Measurements from ENCODE around the gene MEF2C. TPM values are rescaled to one million over a fixed set of nuclear protein-coding genes. Genes with fewer than 3 reads are reported as not detected.

The MEF2C gene
- total RNA-seq, 1 experiment from 2014 or later: 13.0 TPM

- TF ChIP-seq ZBTB33 (IDR thresholded peaks at IDR 0.05; ENCODE audit: extremely low read depth, insufficient replicate concordance, low read length) (no peak), YY1 (IDR thresholded peaks at IDR 0.05; ENCODE audit: extremely low read depth, insufficient replicate concordance, low read depth, low read length) (no peak), JUND (IDR thresholded peaks at IDR 0.05) (no peak), FOSL1 (IDR thresholded peaks at IDR 0.05; ENCODE audit: low read depth) (no peak), EZH2 (IDR thresholded peaks at IDR 0.05) (no peak)
Observed at GRCh38 chr5:88888848-88889188, 5.8 kb upstream of the MEF2C start (continued).

GRCh38 chr5:88888291-88888690, 5.3 kb upstream of the MEF2C start:
- H3K27ac ChIP-seq (ENCODE audit: low read depth, low read length): no peak overlapping the region
- H3K79me2 ChIP-seq (ENCODE audit: insufficient read depth, low read length): no peaks in the 10 kb centered on the region
- no peak overlapping the region for H3K9ac ChIP-seq (ENCODE audit: low read length)
- H3K4me1 ChIP-seq (ENCODE audit: control insufficient read depth in 1 of 2, insufficient read depth in 2 of 2, low read length in 2 of 2): peaks cover 0 to 8% of the 10 kb centered on the region in 2 experiments; a peak in 3 of 4 replicates
- no peaks in the 10 kb centered on the region for H3K9me3 ChIP-seq (ENCODE audit: control insufficient read depth in 1 of 2, insufficient read depth in 1 of 2, low read depth in 1 of 2, low read length in 2 of 2)
- no peak overlapping the region for H3K4me2 ChIP-seq (ENCODE audit: low read length)
- H2AFZ ChIP-seq (ENCODE audit: low read depth, low read length, poor library complexity, severe bottlenecking): no peak overlapping the region
- H3K9me2 ChIP-seq (ENCODE audit: insufficient read depth): no peaks in the 10 kb centered on the region
- no peaks in the 10 kb centered on the region for H4K20me1 ChIP-seq (ENCODE audit: insufficient read depth)
- intact Hi-C loops (cut with micrococcal nuclease): no loop called here
- no peak overlapping the region for H3K4me3 ChIP-seq (replicated peaks in 1 of 2; ENCODE audit: low read depth in 1 of 2, low read length in 2 of 2)
- RAD21 ChIA-PET (ENCODE audit: low non-redundant PET in 1 of 2, low total read pairs in 2 of 2, uncharacterized antibody in 2 of 2, unreplicated experiment in 2 of 2): no interaction called here
- BruUV-seq (replicated peaks): no TSS peak
- DNase-seq (ENCODE audit: low read depth, low spot score): no peak
- CTCF ChIA-PET: no interaction called here
- ATAC-seq: no peak
- TF ChIP-seq FOSL1 (IDR thresholded peaks at IDR 0.05; ENCODE audit: low read depth): no peak
- no peak for TF ChIP-seq EGR1 (IDR thresholded peaks at IDR 0.05; ENCODE audit: low read depth)
- TF ChIP-seq ELF1 (IDR thresholded peaks at IDR 0.05; ENCODE audit: borderline replicate concordance, low read depth): no peak
- no peak for TF ChIP-seq ZFX (IDR thresholded peaks at IDR 0.05)
- TF ChIP-seq TCF7L2 (IDR thresholded peaks at IDR 0.05; ENCODE audit: borderline replicate concordance, extremely low read depth, insufficient read depth, insufficient read length): no peak
- TF ChIP-seq CTCF (IDR thresholded peaks at IDR 0.05 in 2 of 3, conservative IDR thresholded peaks at IDR 0.05 in 1 of 3; ENCODE audit: borderline replicate concordance in 1 of 3, insufficient read depth in 1 of 3, low read depth in 2 of 3, low read length in 2 of 3): no peak
- no peaks in the 10 kb centered on the region for H3K36me3 ChIP-seq (ENCODE audit: control insufficient read depth in 1 of 2, insufficient read depth in 2 of 2, low read length in 2 of 2)
- POLR2A ChIA-PET: no interaction called here
- no peaks in the 10 kb centered on the region for H3K27me3 ChIP-seq (ENCODE audit: insufficient read depth, low read length)
